ENCODE data around the gene NR2F1-AS1. TPM values are rescaled to one million over a fixed set of nuclear protein-coding genes. Genes with fewer than 3 reads are reported as not detected.

NR2F1-AS1 gene
- total and polyA plus RNA-seq, 2 of the 4 experiments (the other 2 are of a cell fraction) = 12.5 to 12.8 TPM

DNA sequence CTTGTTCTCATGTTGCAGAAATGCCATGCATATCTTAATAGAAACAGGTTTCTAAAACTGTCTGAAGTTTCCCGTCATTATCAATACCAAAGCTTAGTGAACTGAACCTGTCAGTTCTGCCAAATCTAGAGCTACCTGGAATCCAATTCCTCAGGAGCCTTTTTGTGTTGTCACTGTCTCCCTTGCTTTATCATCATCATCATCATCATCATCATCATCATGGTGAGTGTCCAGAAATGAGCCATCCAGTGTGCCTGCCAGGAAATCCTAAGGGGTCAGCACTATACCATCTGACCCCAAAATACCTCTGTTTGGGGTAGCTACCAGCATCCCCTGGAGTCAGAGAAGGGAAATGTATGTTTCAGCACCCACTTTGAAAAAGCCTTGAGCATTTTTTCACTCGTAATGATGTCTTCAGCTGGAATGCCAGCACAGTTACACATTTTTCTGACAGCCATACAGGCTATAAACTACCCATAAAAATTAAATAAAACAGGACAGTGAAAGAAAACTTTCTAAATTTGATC, 150.3 kb downstream of the NR2F1-AS1 start:
- intact Hi-C loops (cut with micrococcal nuclease) = no loop called here
- Histone ChIP-seq H3K9me3 (ENCODE audit: control insufficient read depth, insufficient read depth, low read length) (no peaks in the 10 kb centered on the region), H2BK5ac (ENCODE audit: low read depth, low read length, poor library complexity, severe bottlenecking) (no peak overlapping the region), H2AK9ac (replicated peaks; ENCODE audit: low read depth, low read length, poor library complexity) (no peak overlapping the region), H3K9ac (ENCODE audit: low read depth, low read length) (no peak overlapping the region), H4K8ac (ENCODE audit: low read depth in 2 of 2, low read length in 2 of 2) (no peak overlapping the region), H2AK5ac (ENCODE audit: low read depth, low read length) (no peak overlapping the region), H3K4me2 (ENCODE audit: low read depth, low read length) (no peak overlapping the region), H3K27ac (ENCODE audit: insufficient read depth, low read length) (no peak overlapping the region), H2BK15ac (ENCODE audit: low read depth, low read length) (no peak overlapping the region), H3K4me1 (ENCODE audit: control insufficient read depth, insufficient read depth, low read length) (no peaks in the 10 kb centered on the region; the same call in 1 of the 2 replicates), H3K23ac (ENCODE audit: low read depth, low read length) (no peak overlapping the region), H2AFZ (replicated peaks; ENCODE audit: low read length, poor library complexity) (no peak overlapping the region), H3K79me1 (ENCODE audit: low read depth in 1 of 2, low read length in 2 of 2) (peaks cover 0 to 3% of the 10 kb centered on the region in 2 experiments; a peak in 1 of 4 replicates), H2BK120ac (ENCODE audit: low read depth, low read length) (no peak overlapping the region), H4K20me1 (ENCODE audit: insufficient read depth, low read length) (no peaks in the 10 kb centered on the region), H3K14ac (replicated peaks; ENCODE audit: low read depth, low read length) (no peak overlapping the region), H3K36me3 (ENCODE audit: control insufficient read depth, insufficient read depth, low read length) (peaks cover 3% of the 10 kb centered on the region; the same call in 1 of the 2 replicates), H2BK20ac (ENCODE audit: low read depth, low read length) (no peak overlapping the region), H3K18ac (ENCODE audit: low read depth, low read length) (no peak overlapping the region), H3K4ac (ENCODE audit: low read depth, low read length) (no peak overlapping the region), H3K27me3 (ENCODE audit: control insufficient read depth, insufficient read depth, low read length) (no peaks in the 10 kb centered on the region), H4K5ac (ENCODE audit: low read depth, low read length) (no peak overlapping the region), H3K56ac (ENCODE audit: extremely low read depth, insufficient read depth, low read length) (no peak overlapping the region), H3K4me3 (ENCODE audit: insufficient read depth, low read depth, low read length) (no peak overlapping the region), H4K91ac (ENCODE audit: insufficient read depth, low read depth, low read length) (no peak overlapping the region), H3K9me1 (ENCODE audit: insufficient read depth, low read length) (peaks cover 4% of the 10 kb centered on the region)
- TF ChIP-seq SMC3 (IDR thresholded peaks at IDR 0.05; ENCODE audit: low read depth, low read length) (no peak), RFX5 (IDR thresholded peaks at IDR 0.05; ENCODE audit: low read depth, low read length) (no peak), CHD1 (IDR thresholded peaks at IDR 0.05; ENCODE audit: low read depth, low read length) (no peak), BHLHE40 (IDR thresholded peaks at IDR 0.05; ENCODE audit: low read depth, low read length) (no peak), MAFK (IDR thresholded peaks at IDR 0.05; ENCODE audit: low read depth, low read length) (no peak), RCOR1 (IDR thresholded peaks at IDR 0.05; ENCODE audit: insufficient replicate concordance, low read length) (no peak), POLR2A (IDR thresholded peaks at IDR 0.05; ENCODE audit: low read depth, low read length) (no peak), CEBPB (IDR thresholded peaks at IDR 0.05; ENCODE audit: low read depth, low read length) (no peak), RAD21 (IDR thresholded peaks at IDR 0.05; ENCODE audit: low read length) (no peak), FOS (IDR thresholded peaks at IDR 0.05; ENCODE audit: low read depth, low read length) (no peak)
- TF ChIP-seq, protein P1, sequence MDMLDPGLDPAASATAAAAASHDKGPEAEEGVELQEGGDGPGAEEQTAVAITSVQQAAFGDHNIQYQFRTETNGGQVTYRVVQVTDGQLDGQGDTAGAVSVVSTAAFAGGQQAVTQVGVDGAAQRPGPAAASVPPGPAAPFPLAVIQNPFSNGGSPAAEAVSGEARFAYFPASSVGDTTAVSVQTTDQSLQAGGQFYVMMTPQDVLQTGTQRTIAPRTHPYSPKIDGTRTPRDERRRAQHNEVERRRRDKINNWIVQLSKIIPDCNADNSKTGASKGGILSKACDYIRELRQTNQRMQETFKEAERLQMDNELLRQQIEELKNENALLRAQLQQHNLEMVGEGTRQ (IDR thresholded peaks at IDR 0.05; ENCODE audit: low read depth, low read length) = no peak
- DNase-seq (no peak), ATAC-seq (ENCODE audit: low read depth) (no peak)
- BruUV-seq (replicated peaks) = no TSS peak
- dilution Hi-C loops (cut with HindIII; ENCODE audit: low sequenced_read_pairs, unreplicated experiment) = no loop called here
- in situ Hi-C loops (cut with MboI; ENCODE audit: low sequenced_read_pairs) = no loop called here
- ChIA-PET CTCF (no interaction called here), POLR2A (ENCODE audit: unreplicated experiment) (no interaction called here)
- WGBS, 2 experiments (ENCODE audit: extremely low coverage in 2 of 2, insufficient read length in 1 of 2) = 100% methylated on average over 1 of the region's 2 CpGs; no CpG with 5 or more reads in 1 of the 2 experiments

All from IMR-90 (cell line).